SK-N-MC (cell line): ENCODE results near the gene HOPX.

Experiments used
- DNase-seq: peaks from one replicate; pipeline ENCODE4 v3.0.0-alpha.2; 2011; ENCODE audit warnings: low read depth, low spot score
- H3K27ac ChIP-seq: fragments of 200-600 bp; sonication (generic); 2 replicates; pipeline ENCODE4 v1.5.1; 2016; ENCODE audit warnings: mixed run types
- H3K36me3 ChIP-seq: fragments of 200-600 bp; sonication (generic); 2 replicates; pipeline ENCODE4 v1.6.1; 2017; ENCODE audit warnings: antibody characterized with exemption, low read length, mixed read lengths; ENCODE audit not compliant: insufficient read depth
- H3K4me3 ChIP-seq: fragments of 200-600 bp; sonication (generic); 2 replicates; pipeline ENCODE4 v1.5.1; 2016
- H3K9ac ChIP-seq: fragments of 200-600 bp; sonication (generic); 2 replicates; pipeline ENCODE4 v1.8.0; 2017; ENCODE audit warnings: mixed run types, mixed read lengths; ENCODE audit not compliant: insufficient read length
- H3K9me3 ChIP-seq: fragments of 200-600 bp; sonication (generic); 2 replicates; pipeline ENCODE4 v1.6.1; 2017; ENCODE audit warnings: low read depth, mild to moderate bottlenecking, antibody characterized with exemption, low read length, moderate library complexity, mixed read lengths
- EZH2 ChIP-seq: fragments of 200-600 bp; sonication (generic); IDR thresholded peaks from one replicate; pipeline ENCODE4 v1.6.1; 2017; ENCODE audit warnings: antibody characterized with exemption
- FOXP2 ChIP-seq: optimal IDR thresholded peaks from 2 replicates; pipeline ENCODE3; 2011; ENCODE audit warnings: mild to moderate bottlenecking, moderate library complexity; ENCODE audit not compliant: insufficient read depth; ENCODE audit errors: extremely low read length, control extremely low read depth
- POLR2AphosphoS5 ChIP-seq: IDR thresholded peaks from 2 replicates; pipeline ENCODE4 v1.6.1; 2012; ENCODE audit warnings: mild to moderate bottlenecking, low read depth, low read length, borderline replicate concordance

HOPX gene

GRCh38 chr4:56692576-56692975 is 11.5 kb upstream of the HOPX start:
- no peak overlapping the region for H3K4me3 ChIP-seq
- H3K27ac ChIP-seq, result no peak overlapping the region
- H3K36me3 ChIP-seq, result no peaks in the 10 kb centered on the region
- TF ChIP-seq EZH2, result no peak
- no peak for TF ChIP-seq FOXP2
- no peak for TF ChIP-seq POLR2AphosphoS5
- DNase-seq, result no peak
- H3K9ac ChIP-seq, result no peak overlapping the region
- no peaks in the 10 kb centered on the region for H3K9me3 ChIP-seq

- Histone ChIP-seq H3K36me3 (no peaks in the 10 kb centered on the region), H3K4me3 (no peak overlapping the region), H3K9ac (no peak overlapping the region), H3K9me3 (no peaks in the 10 kb centered on the region), H3K27ac (no peak overlapping the region)
- TF ChIP-seq POLR2AphosphoS5 (no peak), FOXP2 (no peak), EZH2 (no peak)
- no peak for DNase-seq
Measured at GRCh38 chr4:56691425-56691824, 10.3 kb upstream of the HOPX start.

GRCh38 chr4:56690393-56690792 is 9.3 kb upstream of the HOPX start:
- TF ChIP-seq EZH2 (no peak), POLR2AphosphoS5 (no peak), FOXP2 (no peak)
- no peak overlapping the region for H3K9ac ChIP-seq
- no peak for DNase-seq

GRCh38 chr4:56689201-56689969 is 8.3 kb upstream of the HOPX start:
- Histone ChIP-seq H3K36me3 (no peaks in the 10 kb centered on the region), H3K9me3 (no peaks in the 10 kb centered on the region), H3K27ac (no peak overlapping the region), H3K9ac (no peak overlapping the region), H3K4me3 (no peak overlapping the region)
- no peak for DNase-seq
- TF ChIP-seq EZH2, result no peak
- TF ChIP-seq FOXP2, result no peak
- no peak for TF ChIP-seq POLR2AphosphoS5

More at GRCh38 chr4:56690393-56690792, 9.3 kb upstream of the HOPX start:
- Histone ChIP-seq H3K27ac (no peak overlapping the region), H3K36me3 (no peaks in the 10 kb centered on the region), H3K4me3 (no peak overlapping the region), H3K9me3 (no peaks in the 10 kb centered on the region)

GRCh38 chr4:56688094-56688647 is 7.1 kb upstream of the HOPX start:
- no peaks in the 10 kb centered on the region for H3K36me3 ChIP-seq
- no peak overlapping the region for H3K4me3 ChIP-seq
- no peak overlapping the region for H3K9ac ChIP-seq
- H3K27ac ChIP-seq, result no peak overlapping the region
- no peak for DNase-seq
- H3K9me3 ChIP-seq, result no peaks in the 10 kb centered on the region
- TF ChIP-seq FOXP2, result no peak
- TF ChIP-seq POLR2AphosphoS5, result no peak
- TF ChIP-seq EZH2, result no peak

GRCh38 chr4:56686537-56687231 is 5.6 kb upstream of the HOPX start:
- no peak for DNase-seq
- Histone ChIP-seq H3K9me3 (no peaks in the 10 kb centered on the region), H3K9ac (no peak overlapping the region), H3K36me3 (no peaks in the 10 kb centered on the region), H3K4me3 (no peak overlapping the region), H3K27ac (no peak overlapping the region)
- TF ChIP-seq FOXP2, result no peak
- no peak for TF ChIP-seq EZH2
- TF ChIP-seq POLR2AphosphoS5, result no peak

GRCh38 chr4:56684320-56685050 is 3.4 kb upstream of the HOPX start:
- Histone ChIP-seq H3K27ac (no peak overlapping the region), H3K36me3 (no peaks in the 10 kb centered on the region), H3K9ac (no peak overlapping the region), H3K9me3 (no peaks in the 10 kb centered on the region), H3K4me3 (no peak overlapping the region)
- DNase-seq, result no peak
- TF ChIP-seq EZH2 (no peak), FOXP2 (no peak), POLR2AphosphoS5 (no peak)

- H3K4me3 ChIP-seq, result no peak overlapping the region
- DNase-seq, result no peak
- no peak overlapping the region for H3K27ac ChIP-seq
- H3K9ac ChIP-seq, result no peak overlapping the region
- H3K36me3 ChIP-seq, result no peaks in the 10 kb centered on the region
- TF ChIP-seq EZH2, result no peak
- TF ChIP-seq POLR2AphosphoS5, result no peak
- no peak for TF ChIP-seq FOXP2
- H3K9me3 ChIP-seq, result no peaks in the 10 kb centered on the region
Measured at GRCh38 chr4:56683455-56683854, 2.4 kb upstream of the HOPX start.
